Gastrocnemius medialis (tissue), 4 donors: ENCODE data around the gene TCF12. TPM values are rescaled to one million over a fixed set of nuclear protein-coding genes. Genes with fewer than 3 reads are reported as not detected.

Experiments
- ATAC-seq, 2 donors: fragments of 150-250 bp; one replicate each; pipeline ENCODE4 v1.9.1; 2016
- DNase-seq, 2 donors: peaks; one replicate each; pipeline ENCODE4 v3.0.0-alpha.2; 2019
- H3K27ac ChIP-seq, 4 donors: fragments of 200-600 bp; sonication (generic); 1 replicate in 1 of 4; 2 replicates in 3 of 4; pipeline ENCODE4 v1.5.1; 2016 to 2018; ENCODE audit warnings: mild to moderate bottlenecking in 2 of 4, moderate library complexity in 1 of 4
- H3K27me3 ChIP-seq, 3 donors: fragments of 200-600 bp; sonication (generic) in 2 of 3; 1 replicate in 1 of 3; 2 replicates in 2 of 3; pipeline versions ENCODE4 v1.5.1 to v1.6.0; 2016 to 2019; ENCODE audit warnings: mild to moderate bottlenecking in 1 of 3, moderate library complexity in 1 of 3
- H3K36me3 ChIP-seq, 2 donors: fragments of 200-600 bp; sonication (generic) in 1 of 2; one replicate each; pipeline ENCODE4 v1.5.1; 2017 to 2018
- H3K4me1 ChIP-seq, 2 donors: fragments of 200-600 bp; sonication (generic) in 1 of 2; one replicate each; pipeline ENCODE4 v1.5.1; 2016 to 2017; ENCODE audit warnings: mild to moderate bottlenecking in 2 of 2
- H3K4me3 ChIP-seq, 4 donors: fragments of 200-600 bp; sonication (generic) in 3 of 4; 1 replicate in 1 of 4; 2 replicates in 3 of 4; pipeline ENCODE4 v1.5.1; 2016 to 2019; ENCODE audit warnings: mild to moderate bottlenecking in 2 of 4
- H3K9me3 ChIP-seq, 3 donors: fragments of 200-600 bp; sonication (generic) in 2 of 3; 1 replicate in 1 of 3; 2 replicates in 2 of 3; pipeline ENCODE4 v1.5.1; 2016 to 2019
- POLR2A ChIP-seq, 2 donors: fragments of 450-650 bp; IDR thresholded peaks; one replicate each; pipeline ENCODE4 v1.6.1; 2017; ENCODE audit warnings: antibody characterized with exemption in 2 of 2, mild to moderate bottlenecking in 2 of 2, moderate library complexity in 2 of 2
- in situ Hi-C, 4 donors: fragments of 200-750 bp; cut with MboI; loops; one replicate each; pipeline versions ENCODE4 v1.15.0 to v1.8.0; 2017; ENCODE audit warnings: low sequenced_read_pairs in 4 of 4
- intact Hi-C: fragments of 100-400 bp; cut with DNase I; formaldehyde crosslinking; loops from one replicate; pipeline ENCODE4 v1.15.1; 2023; ENCODE audit warnings: low total_unique reads
- total RNA-seq, 4 donors: library from RNA; depleted of rRNA; stranded (reverse); fragments of >200 nt; gene quantifications; one replicate each; pipeline versions ENCODE4 v1.1.0 to v1.2.3, GENCODE V29; 2016
- TF ChIP-seq, protein P1 (sequence below), 5 experiments: fragments of 450-650 bp in 3 of 5; fragments of 200-600 bp in 2 of 5; sonication (generic) in 2 of 5; IDR thresholded peaks in 4 of 5; conservative IDR thresholded peaks in 1 of 5; 1 replicate in 4 of 5; 2 replicates in 1 of 5; pipeline ENCODE4 v1.5.1; 2016 to 2019; ENCODE audit warnings: antibody characterized with exemption in 5 of 5, mild to moderate bottlenecking in 3 of 5, moderate library complexity in 3 of 5

TCF12 gene
- total RNA-seq, 4 donors from 2014 or later = 34.9 to 63.0 (median 51.4) TPM

- no peaks in the 10 kb centered on the region for H3K9me3 ChIP-seq
- intact Hi-C loops (no loop called here), in situ Hi-C loops (no loop called here)
- no peaks in the 10 kb centered on the region for H3K27me3 ChIP-seq
- no peak overlapping the region for H3K4me3 ChIP-seq
- TF ChIP-seq POLR2A (IDR thresholded peaks at IDR 0.05) = no peak
- TF ChIP-seq, protein P1, sequence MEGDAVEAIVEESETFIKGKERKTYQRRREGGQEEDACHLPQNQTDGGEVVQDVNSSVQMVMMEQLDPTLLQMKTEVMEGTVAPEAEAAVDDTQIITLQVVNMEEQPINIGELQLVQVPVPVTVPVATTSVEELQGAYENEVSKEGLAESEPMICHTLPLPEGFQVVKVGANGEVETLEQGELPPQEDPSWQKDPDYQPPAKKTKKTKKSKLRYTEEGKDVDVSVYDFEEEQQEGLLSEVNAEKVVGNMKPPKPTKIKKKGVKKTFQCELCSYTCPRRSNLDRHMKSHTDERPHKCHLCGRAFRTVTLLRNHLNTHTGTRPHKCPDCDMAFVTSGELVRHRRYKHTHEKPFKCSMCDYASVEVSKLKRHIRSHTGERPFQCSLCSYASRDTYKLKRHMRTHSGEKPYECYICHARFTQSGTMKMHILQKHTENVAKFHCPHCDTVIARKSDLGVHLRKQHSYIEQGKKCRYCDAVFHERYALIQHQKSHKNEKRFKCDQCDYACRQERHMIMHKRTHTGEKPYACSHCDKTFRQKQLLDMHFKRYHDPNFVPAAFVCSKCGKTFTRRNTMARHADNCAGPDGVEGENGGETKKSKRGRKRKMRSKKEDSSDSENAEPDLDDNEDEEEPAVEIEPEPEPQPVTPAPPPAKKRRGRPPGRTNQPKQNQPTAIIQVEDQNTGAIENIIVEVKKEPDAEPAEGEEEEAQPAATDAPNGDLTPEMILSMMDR (IDR thresholded peaks at IDR 0.05 in 4 of 5, conservative IDR thresholded peaks at IDR 0.05 in 1 of 5) = no peak
- no peaks in the 10 kb centered on the region for H3K36me3 ChIP-seq
- H3K27ac ChIP-seq = no peak overlapping the region
- peaks cover 10 to 12% of the 10 kb centered on the region in 2 donors for H3K4me1 ChIP-seq
- DNase-seq (no peak), ATAC-seq (no peak)
Observed at GRCh38 chr15:57205996-57206395, 287.6 kb downstream of the TCF12 start.

GRCh38 chr15:57213862-57214261, 295.4 kb downstream of the TCF12 start:
- ATAC-seq = peak; percentile 66 to 75
- TF ChIP-seq, protein P1 (IDR thresholded peaks at IDR 0.05 in 4 of 5, conservative IDR thresholded peaks at IDR 0.05 in 1 of 5) = peak; percentile 20 to 64 (median 34)
- TF ChIP-seq POLR2A (IDR thresholded peaks at IDR 0.05) = no peak
- Histone ChIP-seq H3K27ac (peak overlapping the region in 3 of 4 donors; percentile 8 to 45 (median 14)), H3K27me3 (no peaks in the 10 kb centered on the region), H3K36me3 (no peaks in the 10 kb centered on the region), H3K4me1 (peaks cover 62 to 72% of the 10 kb centered on the region in 2 donors), H3K9me3 (no peaks in the 10 kb centered on the region), H3K4me3 (no peak overlapping the region)
- intact Hi-C loops = loop anchor here (1.0 to 10.0 kb wide), 3 partner anchors 68 to 719 kb away; no protein-coding TSS in a partner anchor
- in situ Hi-C loops = loop anchor here in 2 of 4 donors (5.0 to 10.0 kb wide), 2 partner anchors 67 to 289 kb away; no protein-coding TSS in a partner anchor
- no peak for DNase-seq

- no peaks in the 10 kb centered on the region for H3K27me3 ChIP-seq
- peak overlapping the region in 2 of 4 donors; percentile 42 to 44 for H3K27ac ChIP-seq
- no peak overlapping the region for H3K4me3 ChIP-seq
- DNase-seq = no peak
- in situ Hi-C loops (loop anchor here in 1 of 4 donors (10.0 kb wide), 1 partner anchor 291 kb away; no protein-coding TSS in a partner anchor), intact Hi-C loops (loop anchor here (5.0 to 10.0 kb wide), 3 partner anchors 89 to 721 kb away; partner anchors contain the start of gene TCF12)
- TF ChIP-seq POLR2A (IDR thresholded peaks at IDR 0.05) = no peak
- TF ChIP-seq, protein P1 (IDR thresholded peaks at IDR 0.05 in 4 of 5, conservative IDR thresholded peaks at IDR 0.05 in 1 of 5) = no peak
- H3K4me1 ChIP-seq = peaks cover 53 to 68% of the 10 kb centered on the region in 2 donors
- ATAC-seq = no peak
- no peaks in the 10 kb centered on the region for H3K9me3 ChIP-seq
- H3K36me3 ChIP-seq = no peaks in the 10 kb centered on the region
Observed at GRCh38 chr15:57215326-57215725, 296.9 kb downstream of the TCF12 start.

DNA sequence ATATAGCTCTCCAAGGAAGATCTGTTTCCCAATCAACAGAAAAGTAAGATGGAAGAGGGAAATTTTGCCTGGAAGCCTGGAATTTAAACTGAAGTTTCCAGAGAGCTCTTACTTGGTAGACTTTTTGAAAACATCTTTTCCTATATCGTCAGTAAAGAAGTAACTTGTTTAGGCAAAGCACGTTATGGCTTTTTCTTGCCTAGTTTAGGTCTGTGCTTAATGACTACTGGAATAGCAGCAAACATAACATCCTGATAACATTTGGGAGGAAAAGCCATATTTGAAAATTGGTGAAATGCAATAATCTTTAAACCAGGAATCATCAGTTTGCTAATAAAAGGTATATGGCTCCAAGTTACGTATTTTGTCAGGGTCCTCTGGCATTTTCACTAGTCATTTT, 297.4 kb downstream of the TCF12 start:
- TF ChIP-seq POLR2A (IDR thresholded peaks at IDR 0.05) = no peak
- TF ChIP-seq, protein P1 (IDR thresholded peaks at IDR 0.05 in 4 of 5, conservative IDR thresholded peaks at IDR 0.05 in 1 of 5) = no peak
- intact Hi-C loops (loop anchor here (5.0 to 10.0 kb wide), 3 partner anchors 89 to 721 kb away; partner anchors contain the start of gene TCF12), in situ Hi-C loops (loop anchor here in 1 of 4 donors (10.0 kb wide), 1 partner anchor 291 kb away; no protein-coding TSS in a partner anchor)
- Histone ChIP-seq H3K27me3 (no peaks in the 10 kb centered on the region), H3K4me3 (no peak overlapping the region), H3K27ac (peak overlapping the region in 2 of 4 donors; percentile 42 to 44), H3K9me3 (no peaks in the 10 kb centered on the region), H3K4me1 (peaks cover 57 to 69% of the 10 kb centered on the region in 2 donors), H3K36me3 (no peaks in the 10 kb centered on the region)
- ATAC-seq (no peak), DNase-seq (no peak)
